ENCODE results near the gene DACH2. TPM values are rescaled to one million over a fixed set of nuclear protein-coding genes. Genes with fewer than 3 reads are reported as not detected.

DACH2 gene
- total RNA-seq: under 1 TPM in 1 of 2 donors, not detected in 1; under 0.01 TPM

GRCh38 chrX:86148024-86148511 is at the start of gene DACH2:
DACH2 (plus strand) TSS chrX:86148451.

Small RNA genes within 50 kb of the gene (small RNA-seq; reads per million reads assigned to genes)
- gene FCF1P9 (0 reads per million in 2 donors), gene RF00026 (0 reads per million in 2 donors)

Other genes with a start within 250 kb of the DACH2 start
- gene CHM, start 100.9 kb upstream of the DACH2 start, total RNA-seq: 10 to 100 TPM; 24.6 to 33.0 TPM